ENCODE data around the gene MAGOH.

GRCh38 chr1:53278298-53278725, 40.0 kb upstream of the MAGOH start:
- TF ChIP-seq RARB (CRISPR knock-in tag; IDR thresholded peaks at IDR 0.05) (no peak), ARNTL (CRISPR knock-in tag; IDR thresholded peaks at IDR 0.05; ENCODE audit: borderline replicate concordance, low read depth) (no peak), POU6F1 (CRISPR knock-in tag; IDR thresholded peaks at IDR 0.05; ENCODE audit: borderline replicate concordance, low read depth) (no peak), OSR1 (CRISPR knock-in tag; IDR thresholded peaks at IDR 0.05) (no peak), ESRRG (CRISPR knock-in tag; IDR thresholded peaks at IDR 0.05) (no peak), TOX (CRISPR knock-in tag; IDR thresholded peaks at IDR 0.05; ENCODE audit: borderline replicate concordance) (no peak), BACH2 (CRISPR knock-in tag; IDR thresholded peaks at IDR 0.05; ENCODE audit: borderline replicate concordance) (no peak), ZNF70 (CRISPR knock-in tag; IDR thresholded peaks at IDR 0.05) (no peak), TCF4 (CRISPR knock-in tag; IDR thresholded peaks at IDR 0.05; ENCODE audit: borderline replicate concordance) (no peak), ZFP3 (CRISPR knock-in tag; IDR thresholded peaks at IDR 0.05) (no peak), PPARA (CRISPR knock-in tag; IDR thresholded peaks at IDR 0.05; ENCODE audit: borderline replicate concordance) (no peak), CREB5 (CRISPR knock-in tag; IDR thresholded peaks at IDR 0.05; ENCODE audit: low read depth) (no peak)
- TF ChIP-seq, protein P1, sequence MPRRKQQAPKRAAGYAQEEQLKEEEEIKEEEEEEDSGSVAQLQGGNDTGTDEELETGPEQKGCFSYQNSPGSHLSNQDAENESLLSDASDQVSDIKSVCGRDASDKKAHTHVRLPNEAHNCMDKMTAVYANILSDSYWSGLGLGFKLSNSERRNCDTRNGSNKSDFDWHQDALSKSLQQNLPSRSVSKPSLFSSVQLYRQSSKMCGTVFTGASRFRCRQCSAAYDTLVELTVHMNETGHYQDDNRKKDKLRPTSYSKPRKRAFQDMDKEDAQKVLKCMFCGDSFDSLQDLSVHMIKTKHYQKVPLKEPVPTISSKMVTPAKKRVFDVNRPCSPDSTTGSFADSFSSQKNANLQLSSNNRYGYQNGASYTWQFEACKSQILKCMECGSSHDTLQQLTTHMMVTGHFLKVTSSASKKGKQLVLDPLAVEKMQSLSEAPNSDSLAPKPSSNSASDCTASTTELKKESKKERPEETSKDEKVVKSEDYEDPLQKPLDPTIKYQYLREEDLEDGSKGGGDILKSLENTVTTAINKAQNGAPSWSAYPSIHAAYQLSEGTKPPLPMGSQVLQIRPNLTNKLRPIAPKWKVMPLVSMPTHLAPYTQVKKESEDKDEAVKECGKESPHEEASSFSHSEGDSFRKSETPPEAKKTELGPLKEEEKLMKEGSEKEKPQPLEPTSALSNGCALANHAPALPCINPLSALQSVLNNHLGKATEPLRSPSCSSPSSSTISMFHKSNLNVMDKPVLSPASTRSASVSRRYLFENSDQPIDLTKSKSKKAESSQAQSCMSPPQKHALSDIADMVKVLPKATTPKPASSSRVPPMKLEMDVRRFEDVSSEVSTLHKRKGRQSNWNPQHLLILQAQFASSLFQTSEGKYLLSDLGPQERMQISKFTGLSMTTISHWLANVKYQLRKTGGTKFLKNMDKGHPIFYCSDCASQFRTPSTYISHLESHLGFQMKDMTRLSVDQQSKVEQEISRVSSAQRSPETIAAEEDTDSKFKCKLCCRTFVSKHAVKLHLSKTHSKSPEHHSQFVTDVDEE (CRISPR knock-in tag; IDR thresholded peaks at IDR 0.05), result no peak
- TF ChIP-seq, protein P2, sequence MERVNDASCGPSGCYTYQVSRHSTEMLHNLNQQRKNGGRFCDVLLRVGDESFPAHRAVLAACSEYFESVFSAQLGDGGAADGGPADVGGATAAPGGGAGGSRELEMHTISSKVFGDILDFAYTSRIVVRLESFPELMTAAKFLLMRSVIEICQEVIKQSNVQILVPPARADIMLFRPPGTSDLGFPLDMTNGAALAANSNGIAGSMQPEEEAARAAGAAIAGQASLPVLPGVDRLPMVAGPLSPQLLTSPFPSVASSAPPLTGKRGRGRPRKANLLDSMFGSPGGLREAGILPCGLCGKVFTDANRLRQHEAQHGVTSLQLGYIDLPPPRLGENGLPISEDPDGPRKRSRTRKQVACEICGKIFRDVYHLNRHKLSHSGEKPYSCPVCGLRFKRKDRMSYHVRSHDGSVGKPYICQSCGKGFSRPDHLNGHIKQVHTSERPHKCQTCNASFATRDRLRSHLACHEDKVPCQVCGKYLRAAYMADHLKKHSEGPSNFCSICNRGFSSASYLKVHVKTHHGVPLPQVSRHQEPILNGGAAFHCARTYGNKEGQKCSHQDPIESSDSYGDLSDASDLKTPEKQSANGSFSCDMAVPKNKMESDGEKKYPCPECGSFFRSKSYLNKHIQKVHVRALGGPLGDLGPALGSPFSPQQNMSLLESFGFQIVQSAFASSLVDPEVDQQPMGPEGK (CRISPR knock-in tag; IDR thresholded peaks at IDR 0.05; ENCODE audit: borderline replicate concordance), result no peak
